ENCODE results near the gene CNTN6.

GRCh38 chr3:1147326-1147725, 54.5 kb downstream of the CNTN6 start:
- TF ChIP-seq SIN3A (IDR thresholded peaks at IDR 0.05; ENCODE audit: low read depth) (no peak), CTCF (IDR thresholded peaks at IDR 0.05 in 2 of 3, conservative IDR thresholded peaks at IDR 0.05 in 1 of 3; ENCODE audit: borderline replicate concordance in 1 of 3, insufficient read depth in 1 of 3, low read depth in 2 of 3, low read length in 2 of 3) (no peak), ATF3 (IDR thresholded peaks at IDR 0.05) (no peak), ELF1 (IDR thresholded peaks at IDR 0.05; ENCODE audit: borderline replicate concordance, low read depth) (no peak), POLR2A (IDR thresholded peaks at IDR 0.05; ENCODE audit: borderline replicate concordance, extremely low read depth, insufficient read depth, insufficient read length) (no peak), SP1 (IDR thresholded peaks at IDR 0.05; ENCODE audit: low read depth) (no peak), RAD21 (IDR thresholded peaks at IDR 0.05; ENCODE audit: low read depth) (no peak), JUND (IDR thresholded peaks at IDR 0.05) (no peak), POLR2AphosphoS5 (IDR thresholded peaks at IDR 0.05; ENCODE audit: low read depth, low read length) (no peak), EZH2phosphoT487 (IDR thresholded peaks at IDR 0.05; ENCODE audit: borderline replicate concordance) (no peak)

Data from HCT116 (cell line).